GM19395 (cell line): Measurements from ENCODE around the gene C5orf24.
A peak's percentile ranks its signal among the peaks of the same experiment; 100 is the strongest.
"Not testable (repeated sequence)": the region's sequence is repeated elsewhere in the genome, so short reads cannot be mapped to it uniquely, and the experiment has no call there.

ENCODE experiments used
- ATAC-seq: cut with Tn5 transposase; IDR thresholded peaks from one replicate; pipeline ENCODE4 v1.9.1; 2021; ENCODE audit warnings: mild to moderate bottlenecking, moderate library complexity; ENCODE audit not compliant: unreplicated experiment

The C5orf24 gene

DNA sequence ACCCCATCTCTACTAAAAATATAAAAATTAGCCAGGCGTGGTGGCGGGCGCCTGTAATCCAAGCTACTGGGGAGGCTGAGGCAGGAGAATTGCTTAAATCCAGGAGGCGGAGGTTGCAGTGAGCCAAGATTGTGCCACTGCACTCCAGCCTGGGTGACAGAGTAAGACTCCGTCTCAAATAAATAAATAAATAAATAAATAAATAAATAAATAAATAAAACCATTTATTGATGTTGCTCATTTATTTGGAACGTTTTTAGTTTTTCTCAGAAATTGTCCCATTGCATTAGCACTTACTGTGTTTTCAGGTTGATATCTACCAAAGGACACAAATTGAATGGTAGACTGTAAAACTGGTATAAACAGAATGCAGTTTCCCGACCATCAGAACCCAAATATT, 10.7 kb downstream of the C5orf24 start:
- not testable (repeated sequence) for ATAC-seq

DNA sequence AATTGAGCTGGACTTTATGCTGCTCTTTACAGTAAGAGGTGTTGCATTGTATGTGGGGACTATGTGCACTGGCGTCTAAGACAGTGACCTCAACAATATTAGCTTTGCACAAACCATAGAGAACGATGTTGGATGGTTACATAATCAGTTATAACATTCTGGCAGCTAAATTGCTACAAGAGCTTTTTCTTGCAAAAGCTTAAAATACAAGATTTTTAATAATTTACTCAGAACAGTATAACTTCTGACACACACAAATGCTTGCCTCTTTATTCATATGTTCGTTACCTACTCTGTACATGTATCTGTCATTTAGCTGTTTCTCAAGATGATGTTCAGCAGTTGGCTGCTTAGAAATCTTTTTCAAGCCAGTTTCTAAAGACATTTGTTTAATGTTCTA, 11.6 kb downstream of the C5orf24 start:
- no peak for ATAC-seq

DNA sequence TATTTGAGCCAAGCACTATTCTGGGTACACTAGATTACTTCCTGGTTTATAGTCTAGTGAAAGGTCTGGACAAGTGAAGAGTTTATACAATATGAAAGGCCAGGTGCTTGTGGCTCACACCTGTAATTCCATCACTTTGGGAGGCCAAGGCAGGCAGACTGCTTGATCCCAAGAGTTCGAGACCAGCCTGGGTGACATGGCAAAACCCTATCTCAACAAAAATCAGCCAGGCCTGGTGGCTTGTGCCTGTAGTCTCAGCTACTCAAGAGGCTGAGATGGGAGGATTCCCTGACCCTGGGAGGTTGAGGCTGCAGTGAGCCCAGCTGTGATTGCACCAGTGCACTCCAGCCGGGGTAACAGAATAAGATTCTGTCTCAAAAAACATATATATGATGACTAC, 18.9 kb downstream of the C5orf24 start:
- no peak for ATAC-seq

DNA sequence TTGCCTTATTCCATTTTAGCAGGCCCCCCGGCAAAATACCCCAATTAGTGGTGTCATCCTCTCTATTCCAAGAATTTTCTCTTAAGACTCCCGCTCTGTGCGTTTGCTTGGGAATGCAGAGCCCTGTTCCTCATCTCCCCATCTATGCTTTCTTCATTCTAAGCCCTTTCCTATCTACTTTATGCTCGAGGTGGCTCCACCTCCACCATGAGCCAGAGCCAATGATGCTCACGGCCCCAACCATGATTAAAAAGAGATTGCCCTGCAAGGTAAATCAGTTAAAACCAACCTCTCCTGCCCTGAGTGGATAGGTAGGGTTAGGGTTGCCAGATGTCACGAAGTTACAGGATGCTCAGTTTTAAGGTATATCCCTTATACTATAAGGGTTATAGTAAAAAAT, 27.7 kb downstream of the C5orf24 start:
- ATAC-seq: no peak

DNA sequence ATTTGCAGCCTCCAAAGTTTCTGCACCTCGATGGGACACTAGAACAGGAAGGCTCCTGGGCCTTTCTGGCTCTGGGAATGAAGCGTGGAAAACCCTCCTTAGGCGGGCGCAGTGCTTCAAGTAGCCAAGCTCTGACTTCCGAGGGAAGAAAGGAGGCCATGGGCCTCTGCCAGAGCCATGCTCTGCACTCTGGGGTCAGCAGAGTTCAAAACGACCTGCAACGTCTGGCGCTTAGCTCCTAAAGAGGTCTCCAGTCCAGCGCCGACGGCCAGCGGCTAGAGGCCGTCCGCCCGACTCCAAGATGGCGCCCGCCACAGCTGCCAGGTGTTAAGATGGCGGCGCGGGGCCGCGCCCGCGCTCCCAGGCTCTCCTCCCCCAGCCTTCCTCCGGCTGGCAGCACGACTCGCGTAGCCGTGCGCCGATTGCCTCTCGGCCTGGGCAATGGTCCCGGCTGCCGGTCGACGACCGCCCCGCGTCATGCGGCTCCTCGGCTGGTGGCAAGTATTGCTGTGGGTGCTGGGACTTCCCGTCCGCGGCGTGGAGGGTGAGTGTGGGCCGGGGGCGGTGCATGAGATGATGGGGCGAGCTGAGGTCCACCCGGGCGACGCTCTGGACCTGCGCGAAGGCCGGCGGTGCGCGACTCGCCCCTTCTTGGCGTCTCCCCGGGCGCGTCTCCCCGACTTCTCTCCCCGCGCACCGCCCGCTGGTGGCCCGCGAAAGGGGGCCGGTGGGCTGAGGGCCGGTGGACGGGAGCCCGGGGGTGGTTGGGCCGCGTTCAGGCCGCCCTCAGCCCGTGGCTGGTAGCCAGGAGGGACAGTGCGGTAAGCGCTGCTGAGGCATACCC, 28.4 kb downstream of the C5orf24 start, which contains the start of gene TXNDC15:
TXNDC15 (plus strand) TSS at position 385 of the 844 bp plus-strand sequence; CDS start at position 442, 57 bp downstream.
- peak; percentile 83 for ATAC-seq

DNA sequence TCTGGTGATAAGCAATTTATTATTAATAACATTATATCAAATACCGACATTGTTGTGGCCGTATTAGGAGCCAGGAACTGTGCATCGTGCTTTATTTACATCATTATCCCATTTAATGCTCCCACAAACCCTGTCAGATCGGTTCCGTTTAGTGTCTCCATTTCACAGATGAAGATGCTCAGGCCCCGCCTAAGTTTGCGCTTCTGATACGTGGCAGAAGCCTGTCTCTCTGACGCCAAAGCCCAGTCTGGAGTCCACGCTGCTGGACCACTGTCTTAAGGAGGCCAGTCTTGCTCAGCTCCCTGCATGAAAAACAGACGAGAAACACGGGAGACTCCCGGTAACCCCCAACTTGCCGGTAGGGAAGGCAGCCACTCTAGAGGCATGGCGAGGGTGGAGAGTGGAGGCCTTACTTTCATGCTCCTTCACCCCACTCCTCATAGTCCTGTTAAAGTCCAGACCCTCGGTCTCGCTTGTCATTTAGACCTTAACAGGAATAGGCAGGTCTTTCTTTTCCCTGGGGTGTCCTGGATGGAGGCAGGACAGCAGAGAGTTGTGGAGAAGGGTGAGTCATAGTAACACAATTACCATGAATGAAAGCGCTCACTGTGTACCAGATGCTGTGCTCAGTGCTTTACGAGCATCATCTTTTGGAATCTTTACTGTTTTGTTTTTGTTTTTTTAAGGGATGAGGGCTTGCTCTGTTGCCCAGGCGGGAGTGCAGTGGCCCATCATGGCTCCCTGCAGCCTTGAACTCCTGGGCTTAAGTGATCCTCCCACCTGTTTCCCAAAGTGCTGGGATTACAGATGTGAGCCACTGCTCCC, 29.3 kb downstream of the C5orf24 start:
- peak; percentile 32 for ATAC-seq

DNA sequence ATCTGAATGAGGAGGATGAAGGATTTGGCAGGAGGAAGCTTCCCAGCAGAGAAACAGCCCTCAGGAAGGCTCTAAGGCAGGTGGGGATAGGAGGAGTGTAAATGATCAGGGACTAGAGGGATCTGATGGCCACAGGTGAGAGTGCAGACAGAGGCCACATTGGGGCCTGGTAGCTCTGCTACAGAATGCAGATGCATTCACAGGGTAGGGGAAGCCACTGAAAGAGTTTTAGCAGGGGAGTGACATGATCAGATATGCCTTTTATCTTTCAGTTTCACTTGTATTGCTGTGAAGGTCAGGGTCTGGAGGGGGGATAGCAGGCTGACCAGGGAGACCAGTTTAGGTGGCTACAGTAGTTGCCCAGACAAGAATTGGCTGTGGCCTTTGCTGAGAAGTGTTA, 31.4 kb downstream of the C5orf24 start:
- peak; percentile 46 for ATAC-seq

DNA sequence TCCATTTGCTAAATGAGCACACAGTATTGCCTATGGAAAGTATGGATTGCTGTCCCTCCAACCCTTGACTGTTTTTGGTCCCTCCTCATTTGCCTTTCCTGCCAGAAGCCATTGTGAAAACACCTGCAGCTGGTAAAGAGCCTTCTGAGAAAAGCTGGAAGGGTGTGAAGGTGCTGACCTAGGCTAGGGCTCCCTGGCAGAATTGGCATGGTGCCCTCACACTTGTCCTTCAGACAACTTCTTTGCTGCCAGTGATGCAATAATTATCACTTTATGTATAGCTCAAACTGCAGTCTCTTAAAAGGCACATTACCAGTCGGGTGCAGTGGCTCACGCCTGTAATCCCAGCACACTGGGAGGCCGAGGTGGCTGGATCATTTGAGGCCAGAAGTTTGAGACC, 32.6 kb downstream of the C5orf24 start:
- no peak for ATAC-seq

DNA sequence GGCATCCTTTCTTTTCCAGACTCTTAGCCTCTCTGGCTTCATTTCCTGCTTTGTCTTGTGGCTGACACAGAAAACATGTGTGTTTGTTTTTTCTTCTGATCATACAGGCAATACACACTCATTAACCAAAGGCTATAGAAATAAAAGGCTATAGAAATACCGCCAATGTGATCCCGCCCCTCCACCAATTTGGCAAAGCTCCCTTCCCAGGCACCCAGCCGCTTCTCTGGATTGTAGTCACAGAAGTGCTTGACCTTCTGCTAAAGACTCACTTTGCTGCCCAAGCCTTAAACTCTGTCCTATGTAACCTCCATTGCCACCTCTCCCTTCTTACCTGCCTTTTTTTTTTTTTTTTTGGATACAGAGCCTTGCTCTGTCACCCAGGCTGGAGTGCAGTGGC, 33.7 kb downstream of the C5orf24 start:
- ATAC-seq: no peak

DNA sequence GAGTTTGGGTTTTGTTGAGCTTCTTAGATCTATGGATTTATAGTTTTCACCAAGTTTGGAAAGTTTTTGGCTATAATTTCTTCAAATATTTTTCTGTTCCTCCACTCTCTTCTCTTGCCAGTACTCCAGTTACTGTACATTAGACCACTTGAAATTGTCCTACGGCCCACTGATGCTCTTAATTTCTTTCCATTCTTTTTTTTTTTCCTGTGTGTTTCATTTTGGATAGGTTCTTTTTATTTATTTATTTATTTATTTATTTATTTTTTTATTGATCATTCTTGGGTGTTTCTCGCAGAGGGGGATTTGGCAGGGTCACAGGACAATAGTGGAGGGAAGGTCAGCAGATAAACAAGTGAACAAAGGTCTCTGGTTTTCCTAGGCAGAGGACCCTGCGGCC, 35.2 kb downstream of the C5orf24 start:
- ATAC-seq: not testable (repeated sequence)

DNA sequence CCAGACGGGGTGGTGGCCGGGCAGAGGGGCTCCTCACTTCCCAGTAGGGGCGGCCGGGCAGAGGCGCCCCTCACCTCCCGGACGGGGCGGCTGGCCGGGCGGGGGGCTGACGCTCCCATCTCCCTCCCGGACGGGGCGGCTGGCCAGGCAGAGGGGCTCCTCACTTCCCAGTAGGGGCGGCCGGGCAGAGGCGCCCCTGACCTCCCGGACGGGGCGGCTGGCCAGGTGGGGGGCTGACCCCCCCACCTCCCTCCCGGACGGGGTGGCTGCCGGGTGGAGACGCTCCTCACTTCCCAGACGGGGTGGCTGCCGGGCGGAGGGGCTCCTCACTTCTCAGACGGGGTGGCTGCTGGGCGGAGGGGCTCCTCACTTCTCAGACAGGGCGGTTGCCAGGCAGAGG, 35.9 kb downstream of the C5orf24 start:
- not testable (repeated sequence) for ATAC-seq

DNA sequence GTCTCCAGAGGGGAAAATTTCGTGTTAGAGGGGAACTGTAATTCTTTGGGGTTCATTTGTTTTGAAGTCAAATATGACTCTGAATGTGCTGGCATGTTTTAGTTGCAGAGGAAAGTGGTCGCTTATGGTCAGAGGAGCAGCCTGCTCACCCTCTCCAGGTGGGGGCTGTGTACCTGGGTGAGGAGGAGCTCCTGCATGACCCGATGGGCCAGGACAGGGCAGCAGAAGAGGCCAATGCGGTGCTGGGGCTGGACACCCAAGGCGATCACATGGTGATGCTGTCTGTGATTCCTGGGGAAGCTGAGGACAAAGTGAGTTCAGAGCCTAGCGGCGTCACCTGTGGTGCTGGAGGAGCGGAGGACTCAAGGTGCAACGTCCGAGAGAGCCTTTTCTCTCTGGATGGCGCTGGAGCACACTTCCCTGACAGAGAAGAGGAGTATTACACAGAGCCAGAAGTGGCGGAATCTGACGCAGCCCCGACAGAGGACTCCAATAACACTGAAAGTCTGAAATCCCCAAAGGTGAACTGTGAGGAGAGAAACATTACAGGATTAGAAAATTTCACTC, 41.9 kb downstream of the C5orf24 start:
- no peak for ATAC-seq

DNA sequence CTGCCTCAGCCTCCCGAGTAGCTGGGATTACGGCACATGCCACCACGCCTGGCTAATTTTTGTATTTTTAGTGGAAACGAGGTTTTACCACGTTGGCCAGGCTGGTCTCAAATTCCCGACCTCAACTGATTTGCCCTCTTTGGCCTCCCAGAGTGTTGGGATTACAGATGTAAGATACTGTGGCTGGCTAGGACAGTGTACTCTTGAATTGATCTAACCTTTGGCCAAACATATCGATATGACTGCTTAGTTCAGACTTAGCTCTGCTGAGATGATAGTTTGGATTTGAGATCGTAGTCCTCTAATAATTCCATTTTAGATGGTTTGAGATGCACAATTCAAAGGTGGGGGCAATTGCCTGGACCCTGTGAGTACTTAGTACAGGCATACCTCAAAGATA, 43.6 kb downstream of the C5orf24 start:
- no peak for ATAC-seq

DNA sequence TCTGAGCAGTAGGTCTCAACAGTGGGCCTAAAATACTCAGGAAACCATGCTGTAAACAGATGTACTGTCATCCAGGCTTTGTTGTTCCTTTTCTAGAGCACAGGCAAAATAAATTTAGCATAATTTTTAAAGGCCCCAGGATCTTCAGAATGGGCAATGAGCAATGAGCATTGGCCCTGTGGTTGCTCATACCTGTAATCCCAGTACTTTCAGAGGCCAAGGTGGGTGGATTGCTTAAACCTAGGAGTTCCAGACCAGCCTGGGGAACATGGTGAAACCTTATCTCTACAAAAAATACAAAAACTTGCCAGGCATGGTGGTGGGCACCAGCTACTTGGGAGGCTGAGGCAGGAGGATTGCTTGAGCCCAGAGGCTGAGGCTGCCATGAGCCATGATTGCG, 45.7 kb downstream of the C5orf24 start:
- no peak for ATAC-seq

DNA sequence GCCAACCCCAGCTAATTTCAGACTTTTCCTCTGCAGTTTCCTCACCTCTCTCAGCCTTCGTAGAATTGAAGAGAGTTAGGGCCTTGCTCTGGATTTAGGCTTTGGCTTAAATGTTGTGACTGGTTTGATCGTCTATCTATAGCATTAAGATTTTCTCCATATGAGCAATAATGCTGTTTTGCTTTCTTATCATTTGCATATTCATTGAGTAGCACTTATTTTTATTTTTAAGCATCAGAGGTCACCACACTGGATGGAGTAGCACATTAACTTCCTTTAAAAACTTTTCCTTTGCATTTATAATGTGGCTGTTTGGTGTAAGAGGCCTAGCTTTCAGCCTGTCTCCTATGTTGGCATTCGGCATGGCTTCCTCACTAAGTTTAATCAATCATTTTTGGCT, 46.5 kb downstream of the C5orf24 start:
- no peak for ATAC-seq

DNA sequence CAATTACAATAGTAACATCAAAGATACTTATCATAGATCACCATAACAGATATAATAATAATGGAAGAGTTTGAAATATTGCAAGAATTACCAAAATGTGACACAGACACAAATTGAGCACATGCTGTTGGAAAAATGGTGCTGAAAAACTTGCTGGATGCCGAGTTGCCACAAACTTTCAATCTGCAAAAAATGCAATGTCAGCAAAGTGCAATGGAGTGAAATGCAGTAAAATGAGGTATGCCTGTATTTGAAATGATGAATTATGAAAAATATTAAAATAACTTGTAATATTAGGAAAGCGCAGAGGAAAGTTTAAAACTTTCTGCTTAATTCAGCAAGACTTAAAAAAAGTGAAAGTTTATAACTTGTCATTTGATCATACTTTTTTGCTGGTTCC, 47.2 kb downstream of the C5orf24 start:
- ATAC-seq: no peak

DNA sequence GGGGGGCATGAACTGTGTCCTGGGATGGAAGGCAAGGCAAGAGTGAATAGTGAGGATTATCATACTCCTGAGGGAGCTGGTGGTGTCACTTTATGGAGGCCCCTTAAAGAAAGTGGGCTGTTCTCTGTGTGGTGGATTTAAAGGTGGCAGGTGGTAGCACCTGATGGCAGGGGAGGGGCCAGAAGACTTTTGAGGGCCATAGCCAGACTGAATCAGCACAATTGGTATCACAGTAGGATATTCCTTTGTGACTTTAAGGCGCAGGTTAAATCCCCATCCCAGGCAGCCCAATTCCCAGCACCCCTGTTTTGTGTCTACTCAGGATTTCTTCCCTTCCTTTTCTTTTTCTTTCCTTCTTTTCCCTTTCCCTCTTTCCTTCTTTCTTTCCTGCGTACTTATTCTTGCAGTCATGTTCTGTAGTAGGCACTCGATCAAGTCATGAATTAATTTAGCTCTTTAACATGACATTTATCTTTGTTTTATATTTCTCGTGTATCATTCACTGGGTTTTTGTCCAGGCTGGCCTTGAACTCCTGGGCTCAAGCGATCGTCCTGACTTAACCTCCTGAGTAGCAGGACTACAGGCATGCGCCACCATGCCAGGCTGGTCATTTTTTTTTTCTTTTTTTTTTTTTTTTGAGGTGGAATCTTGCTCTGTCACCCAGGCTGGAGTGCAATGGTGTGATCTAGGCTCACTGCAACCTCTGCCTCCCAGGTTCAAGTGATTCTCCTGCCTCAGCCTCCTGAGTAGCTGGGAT, 48.2 kb downstream of the C5orf24 start:
- ATAC-seq: no peak

DNA sequence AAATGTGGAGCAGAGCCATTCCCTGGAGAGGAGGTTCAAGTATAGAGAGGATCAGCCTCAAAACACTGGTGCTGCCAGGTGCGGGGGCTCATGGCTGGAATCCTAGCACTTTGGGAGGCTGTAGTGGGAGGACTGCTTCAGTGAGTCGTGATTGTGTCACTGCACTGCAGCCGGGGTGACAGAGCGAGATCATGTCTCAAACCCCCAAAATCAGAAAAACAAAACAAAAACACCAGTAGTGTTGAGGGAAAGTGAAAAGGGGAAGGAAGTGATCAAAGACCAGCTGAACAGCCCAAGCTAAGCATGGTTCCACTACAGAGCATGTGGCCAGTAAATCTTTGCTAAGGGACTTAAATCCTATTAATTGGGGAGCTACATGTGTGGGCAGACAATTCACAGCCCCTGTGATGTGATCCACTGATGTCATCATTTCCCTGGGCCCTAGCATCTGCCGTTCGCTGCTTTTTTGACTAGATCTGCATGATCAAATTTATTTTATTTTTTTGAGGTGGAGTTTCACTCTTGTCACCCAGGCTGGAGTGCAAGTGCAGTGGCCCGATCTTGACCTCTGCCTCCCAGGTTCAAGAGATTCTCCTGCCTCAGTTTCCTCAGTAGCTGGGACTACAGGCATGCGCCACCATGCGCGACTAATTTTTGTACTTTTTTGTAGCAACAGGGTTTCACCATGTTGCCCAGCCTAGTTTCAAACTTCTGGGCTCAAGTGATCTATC, 56.5 kb downstream of the C5orf24 start:
- peak; percentile 37 for ATAC-seq

DNA sequence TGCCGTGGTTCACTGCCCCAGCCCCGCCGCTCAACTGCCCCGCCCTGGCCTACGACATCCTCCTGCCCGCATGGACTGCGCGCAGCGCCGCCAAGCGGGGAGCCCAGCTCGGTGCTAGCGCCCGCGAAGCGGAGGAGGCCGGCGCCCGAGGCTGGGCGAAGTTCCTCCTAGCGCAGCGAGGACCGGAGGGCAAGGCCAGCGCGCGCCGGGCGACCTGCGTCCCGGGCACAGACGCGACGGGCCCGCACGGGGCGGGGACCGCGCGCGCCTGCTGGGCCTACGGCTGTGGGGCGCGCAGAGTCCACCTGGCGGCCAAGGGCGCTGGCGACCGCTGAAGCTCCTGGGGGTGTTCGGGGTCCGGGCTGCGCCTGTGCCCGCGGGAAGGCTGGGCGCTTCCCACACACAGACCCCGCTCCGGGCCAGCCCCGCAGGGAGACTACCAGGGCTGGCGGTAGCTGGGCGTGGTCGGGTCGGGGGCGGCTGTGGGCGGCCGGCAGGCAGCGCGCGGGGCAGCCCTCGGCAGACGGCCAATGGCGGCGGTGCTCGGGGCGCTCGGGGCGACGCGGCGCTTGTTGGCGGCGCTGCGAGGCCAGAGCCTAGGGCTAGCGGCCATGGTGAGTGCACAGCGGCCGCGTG, 59.0 kb downstream of the C5orf24 start, which contains the start of gene PCBD2:
PCBD2 (plus strand) TSS at position 522 of the 636 bp plus-strand sequence; CDS start at position 531, 9 bp downstream.
- ATAC-seq: peak; percentile 74
